Progenitor cell of endocrine pancreas (in vitro differentiated cells): ENCODE data around the gene CTNNBL1. TPM values are rescaled to one million over a fixed set of nuclear protein-coding genes. Genes with fewer than 3 reads are reported as not detected.

Source experiments
- DNase-seq: peaks from one replicate; pipeline ENCODE4 v3.0.0; 2021; ENCODE audit warnings: low spot score; ENCODE audit not compliant: unreplicated experiment
- H3K27ac Mint-ChIP-seq: 2 replicates; pipeline ENCODE4 v1.8.0; 2021; ENCODE audit warnings: mild to moderate bottlenecking, moderate library complexity, mixed read lengths
- H3K27me3 Mint-ChIP-seq: 2 replicates; pipeline ENCODE4 v1.8.0; 2021; ENCODE audit warnings: mixed read lengths
- H3K36me3 Mint-ChIP-seq: 2 replicates; pipeline ENCODE4 v1.8.0; 2022; ENCODE audit warnings: mixed read lengths; ENCODE audit not compliant: insufficient read depth
- H3K4me1 Mint-ChIP-seq: 2 replicates; pipeline ENCODE4 v1.8.0; 2021; ENCODE audit warnings: low read depth, mixed read lengths
- H3K4me3 Mint-ChIP-seq: 2 replicates; pipeline ENCODE4 v1.8.0; 2021; ENCODE audit warnings: low read depth, mild to moderate bottlenecking, moderate library complexity, mixed read lengths
- H3K9me3 Mint-ChIP-seq: 2 replicates; pipeline ENCODE4 v1.8.0; 2021; ENCODE audit warnings: low read depth, mixed read lengths
- CTCF ChIP-seq: fragments of 200-600 bp; sonication (generic); IDR thresholded peaks from one replicate; pipeline ENCODE4 v1.5.0; 2021; ENCODE audit warnings: antibody characterized with exemption, mild to moderate bottlenecking; ENCODE audit not compliant: unreplicated experiment
- total RNA-seq: library from RNA; stranded (reverse); gene quantifications from 2 replicates; pipeline ENCODE4 v1.2.1, GENCODE V29; 2021

The CTNNBL1 gene
- total RNA-seq, 1 donor from 2014 or later, result 60.4 TPM

GRCh38 chr20:37649676-37650370 lies 44.0 kb upstream of the CTNNBL1 start:
- no peaks in the 10 kb centered on the region for H3K9me3 Mint-ChIP-seq
- H3K4me1 Mint-ChIP-seq, result peaks cover 2% of the 10 kb centered on the region
- H3K27ac Mint-ChIP-seq, result no peak overlapping the region
- no peak for DNase-seq
- TF ChIP-seq CTCF, result no peak
- peaks cover 5% of the 10 kb centered on the region for H3K27me3 Mint-ChIP-seq
- no peak overlapping the region for H3K4me3 Mint-ChIP-seq
- no peaks in the 10 kb centered on the region for H3K36me3 Mint-ChIP-seq

- no peak for DNase-seq
- no peak overlapping the region for H3K4me3 Mint-ChIP-seq
- peaks cover 2% of the 10 kb centered on the region for H3K4me1 Mint-ChIP-seq
- H3K9me3 Mint-ChIP-seq, result peaks cover 3% of the 10 kb centered on the region
- H3K36me3 Mint-ChIP-seq, result no peaks in the 10 kb centered on the region
- no peak overlapping the region for H3K27ac Mint-ChIP-seq
- H3K27me3 Mint-ChIP-seq, result no peaks in the 10 kb centered on the region
- no peak for TF ChIP-seq CTCF
These were observed 43.2 kb upstream of the CTNNBL1 start for GRCh38 chr20:37650661-37651060.

- no peaks in the 10 kb centered on the region for H3K36me3 Mint-ChIP-seq
- DNase-seq, result no peak
These were observed 41.9 kb upstream of the CTNNBL1 start for GRCh38 chr20:37651932-37652331.

GRCh38 chr20:37656945-37657344 lies 36.9 kb upstream of the CTNNBL1 start:
- no peak for TF ChIP-seq CTCF
- Mint-ChIP-seq H3K4me1 (no peaks in the 10 kb centered on the region), H3K36me3 (no peaks in the 10 kb centered on the region), H3K9me3 (peaks cover 3% of the 10 kb centered on the region), H3K4me3 (no peak overlapping the region), H3K27ac (no peak overlapping the region), H3K27me3 (no peaks in the 10 kb centered on the region)
- no peak for DNase-seq

More at GRCh38 chr20:37651932-37652331, 41.9 kb upstream of the CTNNBL1 start:
- peak; percentile 21 for TF ChIP-seq CTCF
- no peaks in the 10 kb centered on the region for H3K27me3 Mint-ChIP-seq
- peaks cover 2% of the 10 kb centered on the region for H3K4me1 Mint-ChIP-seq
- H3K9me3 Mint-ChIP-seq, result peaks cover 3% of the 10 kb centered on the region
- H3K27ac Mint-ChIP-seq, result no peak overlapping the region
- H3K4me3 Mint-ChIP-seq, result no peak overlapping the region

GRCh38 chr20:37657924-37658804 lies 35.7 kb upstream of the CTNNBL1 start:
- no peak for DNase-seq
- H3K9me3 Mint-ChIP-seq, result peaks cover 3% of the 10 kb centered on the region
- no peak overlapping the region for H3K4me3 Mint-ChIP-seq
- no peaks in the 10 kb centered on the region for H3K27me3 Mint-ChIP-seq
- H3K4me1 Mint-ChIP-seq, result no peaks in the 10 kb centered on the region
- no peaks in the 10 kb centered on the region for H3K36me3 Mint-ChIP-seq
- TF ChIP-seq CTCF, result no peak
- H3K27ac Mint-ChIP-seq, result no peak overlapping the region
